GM12878 (cell line): Measurements from ENCODE around the gene SAP130. TPM values are rescaled to one million over a fixed set of nuclear protein-coding genes. Genes with fewer than 3 reads are reported as not detected.
A peak's percentile ranks its signal among the peaks of the same experiment; 100 is the strongest.

Experiments used
- CREM ChIP-seq: IDR thresholded peaks from 2 replicates; pipeline ENCODE4 v1.6.1; 2014; ENCODE audit warnings: antibody characterized with exemption, low read depth
- EGR1 ChIP-seq, 2 experiments: IDR thresholded peaks; 1 replicate in 1 of 2; 2 replicates in 1 of 2; pipeline ENCODE4 v1.6.1; 2011 to 2012; ENCODE audit warnings: low read depth in 2 of 2, low read length in 2 of 2, borderline replicate concordance in 1 of 2, mild to moderate bottlenecking in 1 of 2, moderate library complexity in 1 of 2
- KDM1A ChIP-seq: fragments of 200-600 bp; sonication (generic); IDR thresholded peaks from 2 replicates; pipeline ENCODE4 v1.6.1; 2016; ENCODE audit warnings: borderline replicate concordance
- KLF5 ChIP-seq: fragments of 450-650 bp; IDR thresholded peaks from 2 replicates; pipeline ENCODE4 v1.6.1; 2014; ENCODE audit warnings: mild to moderate bottlenecking; ENCODE audit not compliant: partially characterized antibody
- SIN3A ChIP-seq: IDR thresholded peaks from 2 replicates; pipeline ENCODE4 v1.6.1; 2012; ENCODE audit warnings: low read depth, low read length, improper control_type of control experiment
- TCF12 ChIP-seq: IDR thresholded peaks from 2 replicates; pipeline ENCODE4 v1.6.1; 2011; ENCODE audit warnings: low read depth, mild to moderate bottlenecking, low read length
- TCF7 ChIP-seq: IDR thresholded peaks from 2 replicates; pipeline ENCODE4 v1.6.1; 2014; ENCODE audit warnings: antibody characterized with exemption, borderline replicate concordance
- YBX1 ChIP-seq: fragments of 450-650 bp; IDR thresholded peaks from 2 replicates; pipeline ENCODE4 v1.6.1; 2016; ENCODE audit warnings: antibody characterized with exemption
- ZSCAN29 ChIP-seq: fragments of 450-650 bp; IDR thresholded peaks from 2 replicates; pipeline ENCODE4 v1.6.1; 2017; ENCODE audit warnings: mild to moderate bottlenecking, moderate library complexity
- polyA plus RNA-seq, 11 experiments: library from polyadenylated mRNA; depleted of rRNA in 4 of 11; unstranded in 6 of 11; stranded (reverse) in 5 of 11; fragments of >200 nt; fragmentation: Nextera tagmentation in 4 of 11; fragmentation: Illumina TruSeq in 1 of 11; extraction: Ambion mirVana in 4 of 11; extraction: Trizol in 1 of 11; gene quantifications; 1 replicate in 1 of 11; 2 replicates in 10 of 11; pipeline versions ENCODE4 v1.2.1 to v1.2.3, GENCODE V29; 2011 to 2016; ENCODE audit warnings: inconsistent platforms in 2 of 11, missing spikeins in 2 of 11, low read depth in 1 of 11
- total RNA-seq, 4 experiments: library from RNA; depleted of rRNA in 3 of 4; stranded (reverse); fragments of >200 nt in 3 of 4; fragmentation: Illumina TruSeq in 1 of 4; extraction: Trizol in 1 of 4; gene quantifications; 2 replicates each; pipeline versions ENCODE4 v1.2.1 to v1.2.3, GENCODE V29; 2013 to 2021
- TF ChIP-seq, protein P1 (sequence below): fragments of 450-650 bp; conservative IDR thresholded peaks from 2 replicates; pipeline ENCODE4 v1.6.1; 2017; ENCODE audit warnings: mild to moderate bottlenecking, moderate library complexity
- TF ChIP-seq, protein P2 (sequence below): fragments of 450-650 bp; IDR thresholded peaks from 2 replicates; pipeline ENCODE4 v1.6.1; 2017; ENCODE audit warnings: borderline replicate concordance

Gene SAP130
- total and polyA plus RNA-seq, 10 of the 15 experiments (the other 5 are each of a cell fraction or from before 2014, with no cell fraction given), result 5.0 to 26.2 (median 9.9) TPM

- TF ChIP-seq, protein P1, sequence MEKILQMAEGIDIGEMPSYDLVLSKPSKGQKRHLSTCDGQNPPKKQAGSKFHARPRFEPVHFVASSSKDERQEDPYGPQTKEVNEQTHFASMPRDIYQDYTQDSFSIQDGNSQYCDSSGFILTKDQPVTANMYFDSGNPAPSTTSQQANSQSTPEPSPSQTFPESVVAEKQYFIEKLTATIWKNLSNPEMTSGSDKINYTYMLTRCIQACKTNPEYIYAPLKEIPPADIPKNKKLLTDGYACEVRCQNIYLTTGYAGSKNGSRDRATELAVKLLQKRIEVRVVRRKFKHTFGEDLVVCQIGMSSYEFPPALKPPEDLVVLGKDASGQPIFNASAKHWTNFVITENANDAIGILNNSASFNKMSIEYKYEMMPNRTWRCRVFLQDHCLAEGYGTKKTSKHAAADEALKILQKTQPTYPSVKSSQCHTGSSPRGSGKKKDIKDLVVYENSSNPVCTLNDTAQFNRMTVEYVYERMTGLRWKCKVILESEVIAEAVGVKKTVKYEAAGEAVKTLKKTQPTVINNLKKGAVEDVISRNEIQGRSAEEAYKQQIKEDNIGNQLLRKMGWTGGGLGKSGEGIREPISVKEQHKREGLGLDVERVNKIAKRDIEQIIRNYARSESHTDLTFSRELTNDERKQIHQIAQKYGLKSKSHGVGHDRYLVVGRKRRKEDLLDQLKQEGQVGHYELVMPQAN, result no peak
- TF ChIP-seq KDM1A (no peak), KLF5 (no peak), SIN3A (no peak), TCF12 (no peak), EGR1 (IDR thresholded peaks at IDR 0.05; ENCODE audit: borderline replicate concordance in 1 of 2, low read depth in 2 of 2, low read length in 2 of 2) (no peak), TCF7 (no peak), CREM (peak; percentile 28; the same call in 1 of the 2 replicates), ZSCAN29 (no peak), YBX1 (no peak)
- TF ChIP-seq, protein P2, sequence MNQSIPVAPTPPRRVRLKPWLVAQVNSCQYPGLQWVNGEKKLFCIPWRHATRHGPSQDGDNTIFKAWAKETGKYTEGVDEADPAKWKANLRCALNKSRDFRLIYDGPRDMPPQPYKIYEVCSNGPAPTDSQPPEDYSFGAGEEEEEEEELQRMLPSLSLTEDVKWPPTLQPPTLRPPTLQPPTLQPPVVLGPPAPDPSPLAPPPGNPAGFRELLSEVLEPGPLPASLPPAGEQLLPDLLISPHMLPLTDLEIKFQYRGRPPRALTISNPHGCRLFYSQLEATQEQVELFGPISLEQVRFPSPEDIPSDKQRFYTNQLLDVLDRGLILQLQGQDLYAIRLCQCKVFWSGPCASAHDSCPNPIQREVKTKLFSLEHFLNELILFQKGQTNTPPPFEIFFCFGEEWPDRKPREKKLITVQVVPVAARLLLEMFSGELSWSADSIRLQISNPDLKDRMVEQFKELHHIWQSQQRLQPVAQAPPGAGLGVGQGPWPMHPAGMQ, result no peak
- TF ChIP-seq, all 136 proteins: peak for 11
Measured at GRCh38 chr2:128027278-128027800, 520 bp downstream of the SAP130 start (continued).
